H9 (cell line): ENCODE results near the gene NFIX. TPM values are rescaled to one million over a fixed set of nuclear protein-coding genes. Genes with fewer than 3 reads are reported as not detected.

Experiments used
- DNase-seq: peaks from one replicate; pipeline ENCODE4 v3.0.0-alpha.2; 2017
- H2AFZ ChIP-seq: one replicate; pipeline ENCODE4 v1.6.1; 2013; ENCODE audit warnings: mild to moderate bottlenecking, low read length, control low read depth, moderate library complexity
- H2AK5ac ChIP-seq: 2 replicates; pipeline ENCODE4 v1.6.1; 2013; ENCODE audit warnings: low read length, control low read depth, mixed read lengths; ENCODE audit not compliant: insufficient read length
- H2BK120ac ChIP-seq: one replicate; pipeline ENCODE4 v1.6.1; 2013; ENCODE audit warnings: low read depth, mild to moderate bottlenecking, low read length, control low read depth, inconsistent platforms; ENCODE audit not compliant: poor library complexity, severe bottlenecking
- H2BK12ac ChIP-seq: 2 replicates; pipeline ENCODE4 v1.6.1; 2013; ENCODE audit warnings: low read length, control low read depth, mixed read lengths, low read depth; ENCODE audit not compliant: insufficient read length
- H2BK15ac ChIP-seq: 2 replicates; pipeline ENCODE4 v1.6.1; 2013; ENCODE audit warnings: low read depth, low read length, control low read depth
- H2BK20ac ChIP-seq: one replicate; pipeline ENCODE4 v1.6.1; 2013; ENCODE audit warnings: low read depth, mild to moderate bottlenecking, low read length, control low read depth, inconsistent platforms; ENCODE audit not compliant: poor library complexity, severe bottlenecking
- H2BK5ac ChIP-seq: 2 replicates; pipeline ENCODE4 v1.6.1; 2013; ENCODE audit warnings: low read length, control low read depth, mixed read lengths; ENCODE audit not compliant: insufficient read length
- H3K14ac ChIP-seq: 2 replicates; pipeline ENCODE4 v1.6.1; 2013; ENCODE audit warnings: low read length, control low read depth; ENCODE audit not compliant: insufficient read depth
- H3K18ac ChIP-seq: 2 replicates; pipeline ENCODE4 v1.6.1; 2013; ENCODE audit warnings: low read depth, mild to moderate bottlenecking, mixed read lengths, low read length, control low read depth; ENCODE audit not compliant: insufficient read length
- H3K23ac ChIP-seq: 2 replicates; pipeline ENCODE4 v1.6.1; 2013; ENCODE audit warnings: low read length, control low read depth, mixed read lengths, low read depth; ENCODE audit not compliant: insufficient read length
- H3K23me2 ChIP-seq: 2 replicates; pipeline ENCODE4 v1.6.1; 2013; ENCODE audit warnings: low read depth, mild to moderate bottlenecking, mixed read lengths, low read length, control low read depth; ENCODE audit not compliant: insufficient read length, poor library complexity, severe bottlenecking
- H3K27ac ChIP-seq: 2 replicates; pipeline ENCODE4 v1.5.1; 2013; ENCODE audit warnings: low read length, control low read depth, mixed read lengths, low read depth; ENCODE audit not compliant: insufficient read length
- H3K27me3 ChIP-seq: 2 replicates; pipeline ENCODE4 v1.6.1; 2013; ENCODE audit warnings: low read length, control low read depth, inconsistent platforms; ENCODE audit not compliant: insufficient read depth
- H3K4ac ChIP-seq: 2 replicates; pipeline ENCODE4 v1.6.1; 2013; ENCODE audit warnings: low read depth, mild to moderate bottlenecking, control low read depth, inconsistent platforms, low read length, moderate library complexity
- H3K4me1 ChIP-seq: 2 replicates; pipeline ENCODE4 v1.6.1; 2013; ENCODE audit warnings: low read length, control low read depth, inconsistent platforms; ENCODE audit not compliant: insufficient read depth
- H3K4me2 ChIP-seq: 2 replicates; pipeline ENCODE4 v1.6.1; 2013; ENCODE audit warnings: low read length, control low read depth, mixed read lengths; ENCODE audit not compliant: insufficient read length, insufficient read depth
- H3K56ac ChIP-seq: 2 replicates; pipeline ENCODE4 v1.6.1; 2013; ENCODE audit warnings: low read depth, mild to moderate bottlenecking, mixed read lengths, low read length, control low read depth; ENCODE audit not compliant: insufficient read length
- H3K79me1 ChIP-seq: 2 replicates; pipeline ENCODE4 v1.6.1; 2013; ENCODE audit warnings: low read depth, mild to moderate bottlenecking, moderate library complexity, low read length, control low read depth, inconsistent platforms; ENCODE audit not compliant: insufficient read depth, poor library complexity, severe bottlenecking
- H3K79me2 ChIP-seq: 2 replicates; pipeline ENCODE4 v1.6.1; 2013; ENCODE audit warnings: low read length, control low read depth, inconsistent platforms; ENCODE audit not compliant: insufficient read depth
- H3K9ac ChIP-seq: 2 replicates; pipeline ENCODE4 v1.6.1; 2013; ENCODE audit warnings: low read length, control low read depth, mixed read lengths; ENCODE audit not compliant: insufficient read length; ENCODE audit errors: extremely low read depth
- H3K9me3 ChIP-seq: one replicate; pipeline ENCODE4 v1.6.1; 2013; ENCODE audit warnings: low read depth, low read length, inconsistent platforms; ENCODE audit not compliant: control insufficient read depth
- H3T11ph ChIP-seq: one replicate; pipeline ENCODE4 v1.6.1; 2013; ENCODE audit warnings: mild to moderate bottlenecking, low read length, control low read depth, inconsistent platforms
- H4K20me1 ChIP-seq: one replicate; pipeline ENCODE4 v1.6.1; 2013; ENCODE audit not compliant: control insufficient read depth, insufficient read length, insufficient read depth
- H4K5ac ChIP-seq: 2 replicates; pipeline ENCODE4 v1.6.1; 2013; ENCODE audit warnings: low read depth, mild to moderate bottlenecking, mixed read lengths, low read length, control low read depth; ENCODE audit not compliant: insufficient read length
- H4K8ac ChIP-seq: replicated peaks from 2 replicates; pipeline ENCODE4 v1.6.1; 2013; ENCODE audit warnings: low read length, control low read depth, mixed read lengths, low read depth; ENCODE audit not compliant: insufficient read length
- H4K91ac ChIP-seq: 2 replicates; pipeline ENCODE4 v1.6.1; 2013; ENCODE audit warnings: low read depth, mild to moderate bottlenecking, moderate library complexity, mixed read lengths, low read length, control low read depth; ENCODE audit not compliant: insufficient read length
- H3K27ac Mint-ChIP-seq, 3 experiments: 2 replicates in 2 of 3; 3 replicates in 1 of 3; pipeline ENCODE4 v1.8.0; 2020 to 2021; ENCODE audit warnings: mixed read lengths in 3 of 3, mild to moderate bottlenecking in 1 of 3, moderate library complexity in 1 of 3
- H3K27me3 Mint-ChIP-seq: 2 replicates; pipeline ENCODE4 v1.8.0; 2021; ENCODE audit warnings: low read depth, mild to moderate bottlenecking, moderate library complexity, mixed read lengths
- H3K36me3 Mint-ChIP-seq, 3 experiments: 2 replicates in 2 of 3; 3 replicates in 1 of 3; pipeline ENCODE4 v1.8.0; 2020 to 2021; ENCODE audit warnings: low read depth in 3 of 3, mixed read lengths in 3 of 3; ENCODE audit not compliant: insufficient read depth in 1 of 3
- H3K4me1 Mint-ChIP-seq, 2 experiments: 2 replicates each; pipeline ENCODE4 v1.8.0; 2020; ENCODE audit warnings: mixed read lengths in 2 of 2
- H3K4me3 Mint-ChIP-seq, 2 experiments: 2 replicates in 1 of 2; 3 replicates in 1 of 2; pipeline ENCODE4 v1.8.0; 2020 to 2021; ENCODE audit warnings: mild to moderate bottlenecking in 2 of 2, mixed read lengths in 2 of 2, moderate library complexity in 1 of 2
- H3K9me3 Mint-ChIP-seq, 2 experiments: 2 replicates in 1 of 2; 3 replicates in 1 of 2; pipeline ENCODE4 v1.8.0; 2020; ENCODE audit warnings: mild to moderate bottlenecking in 2 of 2, mixed read lengths in 2 of 2, moderate library complexity in 1 of 2
- CTCF ChIP-seq: fragments of 200-600 bp; sonication (generic); conservative IDR thresholded peaks from 3 replicates; pipeline ENCODE4 v1.8.0; 2021; ENCODE audit warnings: antibody characterized with exemption, mild to moderate bottlenecking
- WGBS: extraction: QIAGEN DNeasy Blood & Tissue Kit; methylation state at CpG from one replicate; pipeline ENCODE4 v1.1.7; 2013; ENCODE audit warnings: missing lambda C conversion rate, low lambda C conversion rate, mixed read lengths; ENCODE audit not compliant: insufficient read length; ENCODE audit errors: extremely low coverage; 5-methylcytosine and 5-hydroxymethylcytosine counted together
- total RNA-seq: library from RNA; stranded (reverse); gene quantifications from 2 replicates; pipeline ENCODE4 v1.2.1, GENCODE V29; 2021

NFIX gene
- total RNA-seq, 1 experiment from 2014 or later, result 0.31 TPM

- Histone ChIP-seq H4K8ac (no peak overlapping the region), H3K9ac (no peak overlapping the region), H2BK120ac (no peak overlapping the region), H3K23me2 (no peaks in the 10 kb centered on the region), H3K4me2 (no peak overlapping the region), H3K9me3 (no peaks in the 10 kb centered on the region), H3K4ac (no peak overlapping the region), H3T11ph (no peak overlapping the region), H2AK5ac (no peak overlapping the region), H3K18ac (no peak overlapping the region), H4K20me1 (no peaks in the 10 kb centered on the region), H3K14ac (no peak overlapping the region), H3K79me1 (peaks cover 4% of the 10 kb centered on the region), H2AFZ (no peak overlapping the region), H2BK20ac (no peak overlapping the region), H3K23ac (no peak overlapping the region), H3K27me3 (no peaks in the 10 kb centered on the region), H3K56ac (no peak overlapping the region), H3K79me2 (peaks cover 45% of the 10 kb centered on the region; the same call in 1 of the 2 replicates), H3K4me1 (no peaks in the 10 kb centered on the region), H2BK15ac (no peak overlapping the region), H2BK12ac (no peak overlapping the region), H2BK5ac (no peak overlapping the region), H4K91ac (no peak overlapping the region), H4K5ac (no peak overlapping the region), H3K27ac (no peak overlapping the region)
- peaks cover 5 to 40% (median 10%) of the 10 kb centered on the region in 3 experiments; a peak in 6 of 7 replicates for H3K36me3 Mint-ChIP-seq
- whole genome bisulfite sequencing, result no CpG with 5 or more reads among the region's 9 CpGs
- no peak for DNase-seq
- H3K9me3 Mint-ChIP-seq, result no peaks in the 10 kb centered on the region
- H3K27ac Mint-ChIP-seq, result no peak overlapping the region
- no peaks in the 10 kb centered on the region for H3K27me3 Mint-ChIP-seq
- TF ChIP-seq CTCF, result no peak
- H3K4me1 Mint-ChIP-seq, result peaks cover 3 to 14% of the 10 kb centered on the region in 2 experiments; a peak in 2 of 4 replicates
- H3K4me3 Mint-ChIP-seq, result no peak overlapping the region
Measured at GRCh38 chr19:13129384-13129783, 134.1 kb downstream of the NFIX start.
